Stimulated activated CD4-positive, alpha-beta T cell treated with anti-CD3 and anti-CD28 coated beads, Interleukin-1b, Interleukin-23, amount 100 ng/mL, for 24 hours (primary cell): ENCODE measurements around the gene ZNF354B.
"Not testable (repeated sequence)": the region's sequence is repeated elsewhere in the genome, so short reads cannot be mapped to it uniquely, and the experiment has no call there.

ENCODE experiments used
- DNase-seq, 4 experiments: peaks; one replicate each; pipeline ENCODE4 v3.0.0-alpha.2; 2020; ENCODE audit warnings: low read depth in 4 of 4, low spot score in 1 of 4

ZNF354B gene

DNA sequence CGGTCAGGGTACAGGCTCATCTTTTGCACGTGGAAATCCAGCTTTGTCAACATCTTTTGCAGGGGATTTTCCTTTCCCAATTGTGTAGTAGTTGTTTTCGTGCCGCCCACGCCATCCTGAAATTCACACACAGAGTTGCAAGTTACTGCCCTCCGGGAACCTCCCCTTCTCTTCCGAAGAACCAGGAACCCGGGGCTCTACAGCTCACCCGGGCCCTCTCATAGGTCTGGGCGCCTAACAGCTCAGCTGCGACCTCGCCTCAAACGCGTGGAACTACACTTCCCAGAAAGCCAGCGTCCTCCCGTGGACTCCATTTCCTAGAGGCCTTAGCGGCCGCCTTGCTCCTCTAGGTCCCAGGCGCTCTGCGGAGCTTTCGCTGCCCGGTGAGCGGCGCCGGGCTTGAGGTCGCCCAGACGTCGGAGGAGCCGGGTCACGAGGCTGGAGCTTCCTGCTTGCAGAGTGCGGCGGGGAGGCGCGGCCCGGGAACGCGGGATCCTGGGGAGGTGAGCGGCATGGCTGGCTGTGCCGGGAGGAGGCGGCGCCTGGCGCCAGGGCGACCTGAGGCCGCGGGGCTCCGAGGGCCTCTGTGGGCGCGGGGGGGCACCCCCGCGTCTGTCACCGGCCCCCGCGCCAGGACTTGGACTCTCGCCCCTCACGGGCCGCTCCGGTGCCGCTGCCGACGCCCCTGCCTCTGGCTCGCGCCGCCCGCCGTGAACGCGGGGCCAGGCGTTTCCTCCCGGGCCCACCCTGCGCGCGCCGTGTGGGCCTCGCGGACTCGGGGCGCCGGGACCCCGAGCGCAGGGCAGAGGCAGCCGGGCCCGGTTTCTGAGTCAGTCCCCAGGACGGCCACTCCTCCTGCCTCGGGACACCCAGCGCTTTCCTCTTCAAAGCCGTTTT is at the start of gene ZNF354B:
Gene ZNF354B, plus strand, starts transcription at position 329 of the 897 bp plus-strand sequence. CDS start 1,095 bp downstream, outside the sequence.
- peak; percentile 51 to 74 (median 62) for DNase-seq

DNA sequence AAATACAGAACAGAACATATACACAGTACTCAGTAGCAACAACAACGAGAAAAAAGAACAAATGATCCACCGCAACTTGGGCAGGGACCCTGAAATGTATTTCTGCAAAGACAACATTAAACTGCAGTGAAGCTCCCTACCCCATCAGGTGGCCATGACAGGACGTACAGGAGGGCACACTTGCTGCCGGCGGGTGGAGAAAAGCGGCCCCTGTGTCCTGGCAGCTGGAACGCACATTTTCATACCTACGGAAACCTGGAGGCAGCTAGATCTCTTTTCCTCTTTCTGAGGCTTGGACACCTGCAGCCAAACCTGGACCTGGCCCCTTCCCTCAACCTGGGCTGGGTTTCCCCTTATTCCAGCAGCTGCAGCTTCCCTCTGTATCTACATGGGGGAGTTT is 42.2 kb upstream of the ZNF354B start:
- no peak for DNase-seq

DNA sequence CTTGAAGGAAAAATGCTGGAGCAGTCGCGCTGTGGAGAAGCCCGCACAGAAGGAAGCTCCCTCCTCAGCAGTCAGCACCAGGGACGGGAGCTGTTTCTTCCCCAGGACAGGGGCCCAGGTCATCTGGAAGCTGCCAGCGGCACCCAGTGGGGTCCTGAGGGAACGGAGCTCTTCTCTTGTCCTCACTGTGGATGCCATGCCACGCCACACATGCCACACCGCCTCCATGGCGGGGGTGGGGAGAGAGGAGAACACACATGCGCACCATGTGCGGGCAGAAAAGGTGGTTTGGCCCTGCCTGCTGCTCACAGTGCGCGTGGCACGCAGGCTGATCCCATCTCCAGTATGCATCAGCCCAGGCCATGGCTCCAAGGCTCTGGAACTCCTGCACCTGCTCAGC is 41.7 kb upstream of the ZNF354B start:
- DNase-seq: no peak

DNA sequence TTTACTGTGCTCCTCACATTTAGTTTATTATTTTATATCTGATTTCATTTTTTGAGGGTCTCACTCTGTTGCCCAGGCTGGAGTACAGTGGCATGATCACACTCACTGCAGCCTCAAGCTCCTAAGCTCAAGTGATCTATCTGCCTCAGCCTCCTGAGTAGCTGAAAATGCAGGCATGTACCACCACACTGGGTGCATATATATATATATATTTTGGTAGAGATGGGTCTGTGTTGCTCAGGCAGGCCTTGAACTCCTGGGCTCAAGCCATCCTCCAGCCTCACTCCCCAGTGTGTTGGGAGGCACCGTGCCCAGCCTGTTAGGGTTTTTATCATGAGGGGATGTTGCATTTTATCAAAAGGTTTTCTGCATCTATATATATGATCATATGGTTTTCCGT is 39.8 kb upstream of the ZNF354B start:
- DNase-seq: no peak

DNA sequence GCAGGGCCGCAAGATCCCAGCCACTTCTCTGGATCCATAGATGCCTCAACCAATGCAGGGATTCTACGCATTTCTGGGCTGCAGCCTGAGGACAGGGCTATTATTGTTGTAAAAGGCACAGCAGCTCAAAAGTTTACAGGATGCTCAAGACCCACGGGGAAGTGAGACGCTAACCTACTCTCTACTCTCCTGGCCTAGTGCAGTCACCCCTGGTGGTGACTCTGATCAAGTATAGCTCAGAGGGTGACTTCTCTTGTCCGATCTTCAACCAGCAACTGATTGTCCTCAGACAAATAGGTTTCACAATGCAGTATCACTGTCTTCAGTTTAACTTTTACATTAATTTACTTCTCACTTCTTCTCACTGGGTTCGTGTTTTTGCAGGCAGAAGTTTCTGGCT is 34.3 kb upstream of the ZNF354B start:
- DNase-seq: no peak

DNA sequence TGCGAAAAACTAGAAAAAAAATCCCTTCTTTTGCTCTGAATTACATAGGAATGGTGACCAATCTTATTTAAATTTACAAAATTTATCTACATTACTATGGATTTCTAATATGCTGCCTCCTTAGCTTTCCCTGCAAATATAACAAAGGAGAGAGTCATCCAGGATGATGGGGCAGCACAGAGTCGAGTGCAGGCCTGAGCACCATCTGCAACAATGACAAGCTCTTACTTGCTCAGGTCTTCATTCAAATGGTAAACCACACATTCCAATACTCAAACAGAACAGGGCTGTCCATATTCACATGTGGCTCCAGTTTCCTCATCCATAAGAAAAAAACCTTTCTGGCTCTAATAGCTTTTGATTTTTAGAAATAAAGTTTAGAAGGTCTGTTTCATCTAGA is 33.5 kb upstream of the ZNF354B start:
- no peak for DNase-seq

DNA sequence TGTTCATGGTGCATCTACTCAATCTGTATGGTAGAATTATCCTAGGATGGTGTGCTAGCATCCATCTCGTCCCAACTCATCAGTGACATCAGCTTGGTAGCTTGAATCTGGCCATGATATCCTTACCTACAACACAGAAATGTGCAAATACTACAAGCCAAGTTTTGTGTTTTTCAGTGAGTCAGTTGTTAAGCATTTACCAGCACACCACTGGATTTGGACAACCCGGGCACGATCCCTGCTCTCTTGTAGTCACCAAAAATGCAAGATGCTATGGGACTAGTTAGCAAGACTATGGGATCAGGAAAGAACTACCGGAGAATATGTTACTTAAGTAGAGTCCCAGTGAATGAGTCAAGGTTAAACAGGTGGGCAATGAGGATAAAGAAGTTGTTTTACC is 32.1 kb upstream of the ZNF354B start:
- DNase-seq: no peak

DNA sequence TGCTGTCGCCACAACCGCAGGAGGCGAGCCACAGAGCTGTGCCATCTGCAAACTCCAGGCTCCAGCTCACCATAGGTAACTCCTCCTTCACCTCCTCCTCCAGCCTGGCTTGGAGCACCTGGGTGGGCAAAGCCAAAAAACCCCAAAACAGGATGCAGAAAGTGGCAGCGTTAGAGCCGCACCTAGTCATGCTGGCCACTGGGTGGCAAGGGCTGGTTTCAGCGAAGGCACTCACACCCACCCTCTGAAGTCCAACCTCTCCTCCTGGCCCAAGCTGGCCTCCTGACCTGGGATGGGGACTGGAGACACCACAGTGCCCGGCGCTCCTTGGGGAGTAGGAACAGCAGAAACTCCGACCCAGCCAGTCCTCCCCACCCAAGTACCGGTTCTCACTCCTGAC is 28.7 kb upstream of the ZNF354B start:
- no peak for DNase-seq

DNA sequence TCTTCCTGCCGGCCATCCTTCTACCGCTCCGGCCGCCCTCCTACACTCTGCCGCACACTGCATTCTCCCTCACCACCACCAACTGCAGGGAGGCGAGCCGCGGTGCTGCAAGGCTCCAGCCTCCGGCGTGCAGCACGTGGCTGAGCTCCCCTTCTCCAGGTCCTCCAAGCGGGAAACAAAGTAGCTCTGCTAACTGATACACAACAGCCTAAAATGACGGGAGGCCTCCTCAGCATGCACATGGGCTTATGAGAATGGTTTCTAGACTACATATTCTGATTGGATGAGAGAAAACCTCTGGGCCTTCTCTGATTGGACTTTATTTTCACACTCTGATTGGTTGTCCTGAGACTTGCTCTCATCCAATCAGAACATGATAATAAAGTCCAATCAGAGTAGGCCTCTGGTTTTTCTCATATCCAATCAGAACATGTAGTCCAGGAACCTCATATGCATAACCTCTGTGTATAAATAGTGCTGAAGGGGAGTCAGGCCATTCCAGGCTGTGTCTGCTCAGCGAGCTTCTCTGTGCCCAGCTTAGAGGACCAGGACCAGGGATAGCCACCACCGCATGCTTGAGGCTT is 27.0 kb upstream of the ZNF354B start:
- no peak for DNase-seq

DNA sequence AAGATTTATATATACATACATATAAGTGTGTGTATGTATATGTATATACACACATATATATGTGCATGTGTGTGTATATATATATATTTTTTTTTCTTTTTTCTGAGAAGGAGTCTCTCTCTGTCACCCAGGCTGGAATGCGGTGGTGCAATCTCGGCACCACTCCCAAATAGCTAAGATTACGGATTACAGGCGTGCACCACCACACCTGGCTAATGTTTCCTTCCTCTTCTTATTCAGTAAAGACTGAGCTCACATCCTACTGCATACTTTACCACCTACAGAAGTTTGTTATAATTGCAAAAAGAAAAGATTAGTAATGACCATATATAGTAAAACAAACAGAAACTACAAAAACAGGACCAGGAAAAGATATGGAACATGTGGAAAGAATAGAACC is 23.1 kb upstream of the ZNF354B start:
- DNase-seq: no peak

DNA sequence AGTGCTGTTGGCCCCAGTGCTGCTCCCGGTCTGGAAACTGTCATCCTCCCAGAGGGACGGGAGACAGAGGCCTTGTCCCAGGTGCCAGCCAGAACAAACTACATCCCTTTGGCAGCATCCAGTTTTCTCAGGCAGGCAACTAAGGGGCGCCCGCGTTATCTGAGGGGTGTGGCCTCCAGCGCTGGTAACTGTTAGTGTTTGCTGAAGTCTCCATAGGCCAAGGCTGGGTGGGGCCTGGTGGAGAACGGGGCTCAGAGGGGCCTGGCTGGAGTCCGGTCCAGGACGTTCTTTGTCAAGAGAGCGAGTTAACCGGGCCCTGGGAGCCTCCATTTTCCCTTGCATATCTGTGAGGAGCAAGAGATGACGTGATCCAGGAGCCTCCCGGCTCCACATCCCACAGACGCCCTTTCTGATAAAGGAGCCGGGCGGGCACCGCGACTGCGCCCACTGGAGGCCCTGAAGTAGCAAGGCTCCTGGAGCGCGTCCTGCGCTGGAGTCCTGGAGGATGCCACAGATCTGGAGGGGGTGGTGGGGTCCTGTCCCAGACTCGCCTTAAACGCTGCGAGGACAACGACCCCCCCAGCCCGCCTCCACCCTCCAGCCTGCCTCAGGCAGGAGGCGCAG is 20.9 kb upstream of the ZNF354B start:
- not testable (repeated sequence) for DNase-seq

DNA sequence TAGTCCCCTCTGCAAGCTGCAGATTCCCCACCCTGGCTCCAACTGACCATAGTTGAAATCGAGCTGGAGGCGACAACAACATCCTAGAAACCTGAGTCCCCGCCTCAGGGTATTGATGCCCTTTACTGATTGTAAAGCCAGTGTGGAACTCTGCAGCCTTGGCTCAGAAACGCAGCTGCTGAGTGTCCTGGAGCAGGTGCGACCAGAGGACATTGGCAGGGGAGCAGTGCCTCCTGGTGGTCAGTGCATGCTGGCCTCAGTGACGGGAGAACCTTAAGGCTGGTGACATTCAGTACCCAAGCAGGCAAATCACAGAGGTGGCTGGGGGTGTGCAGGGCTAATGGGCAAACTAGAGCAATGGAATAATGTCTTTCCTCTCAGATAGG is 20.4 kb upstream of the ZNF354B start:
- peak in 3 of 4 experiments; percentile 4 to 8 (median 5) for DNase-seq

DNA sequence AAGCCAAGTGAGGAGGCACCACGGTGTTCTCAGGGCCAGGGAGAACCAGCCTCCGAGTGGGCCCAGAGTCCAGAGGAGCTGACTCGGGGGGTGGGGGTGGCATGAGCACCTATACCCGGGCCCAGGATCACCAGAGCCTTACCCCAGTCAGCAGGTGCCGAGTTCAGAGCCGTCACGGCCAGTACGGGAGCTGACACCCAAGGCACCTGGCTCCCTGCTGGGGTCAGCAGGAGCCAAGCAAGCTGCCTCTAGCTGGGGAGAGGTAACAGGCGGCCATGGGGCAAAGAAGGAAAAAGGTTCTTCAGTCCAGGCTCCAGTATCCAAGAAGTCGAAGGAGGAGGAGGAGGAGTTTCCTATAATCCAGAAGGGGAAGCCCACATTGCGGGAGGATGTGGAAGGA is 19.4 kb upstream of the ZNF354B start:
- DNase-seq: not testable (repeated sequence)

DNA sequence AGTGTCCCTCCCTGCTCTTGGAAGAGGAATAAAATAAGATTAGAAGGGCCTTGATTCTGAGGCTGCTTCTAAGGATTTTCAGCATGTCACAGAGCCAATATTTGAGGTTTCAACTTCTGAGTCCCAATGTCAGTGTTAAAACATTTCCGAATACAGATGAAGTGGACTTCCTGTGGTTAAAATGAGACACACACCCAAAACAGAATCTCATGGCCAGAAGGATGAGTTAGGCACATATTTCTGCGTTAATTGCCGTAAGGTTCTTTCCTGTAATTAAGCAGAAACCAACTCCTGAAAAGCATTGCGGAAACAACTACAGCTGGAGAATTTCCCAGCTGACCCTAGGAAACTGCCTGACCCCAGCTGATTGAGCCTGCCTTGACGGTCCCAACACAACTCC is 10.4 kb upstream of the ZNF354B start:
- no peak for DNase-seq

DNA sequence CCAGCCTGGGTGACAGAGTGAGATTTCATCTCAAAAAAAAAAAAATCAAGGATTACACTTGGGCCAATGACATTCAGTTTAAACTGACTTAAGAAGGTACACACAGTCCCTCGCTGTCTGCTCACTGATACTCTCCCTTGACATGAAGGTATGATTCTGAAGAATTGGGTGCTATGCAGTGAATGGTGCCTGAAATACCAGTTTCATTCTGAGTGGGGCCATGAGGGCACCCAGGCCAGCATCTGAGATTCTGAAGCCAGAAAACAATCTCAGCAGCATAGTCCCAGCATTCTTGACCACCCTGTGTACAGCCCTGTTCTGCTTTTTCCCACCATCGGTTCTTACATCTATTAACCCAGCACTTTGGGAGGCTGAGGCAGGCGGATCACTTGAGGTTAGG is 7.8 kb upstream of the ZNF354B start:
- DNase-seq: no peak

DNA sequence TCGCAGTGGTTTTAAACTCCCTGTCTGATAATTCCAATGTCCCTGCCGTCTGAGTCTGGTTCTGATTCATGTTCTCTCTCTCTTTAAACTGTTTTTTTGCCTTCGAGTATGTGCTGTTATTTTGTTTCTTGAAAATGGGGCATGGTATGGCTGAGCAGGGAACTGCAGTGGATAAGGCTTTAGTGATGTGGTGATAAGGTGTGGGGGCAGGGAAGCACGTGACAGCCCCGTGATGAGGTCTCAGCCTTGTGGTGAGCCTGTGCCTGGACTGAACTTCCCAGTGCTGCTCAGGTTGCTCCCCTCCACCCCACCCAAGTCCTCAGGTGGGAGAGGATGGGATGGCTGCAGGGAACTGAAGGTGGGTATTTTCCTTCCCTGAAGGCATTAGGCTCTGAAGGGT is 5.5 kb upstream of the ZNF354B start:
- DNase-seq: no peak

DNA sequence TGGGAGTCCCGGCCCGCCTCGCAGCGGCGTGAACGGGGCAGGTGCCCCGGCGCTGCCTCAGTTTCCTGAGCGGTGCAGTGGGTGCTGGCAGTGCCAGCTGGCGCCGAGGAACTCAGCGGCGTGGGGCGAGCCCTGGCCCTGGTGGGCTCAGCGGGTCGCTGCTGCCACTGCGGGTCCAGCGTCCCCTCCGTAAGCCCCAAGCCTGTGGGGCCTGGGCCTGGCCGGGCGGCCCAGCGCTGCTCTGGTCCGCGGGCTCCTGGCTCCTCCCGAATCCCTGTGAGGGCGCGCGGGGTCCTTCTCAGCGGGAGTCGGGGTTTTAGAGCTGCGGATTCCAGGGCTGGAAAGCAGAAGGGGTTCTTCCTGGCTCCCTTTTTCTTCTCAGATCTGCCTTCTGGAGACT is 862 bp downstream of the ZNF354B start:
- DNase-seq: not testable (repeated sequence)

DNA sequence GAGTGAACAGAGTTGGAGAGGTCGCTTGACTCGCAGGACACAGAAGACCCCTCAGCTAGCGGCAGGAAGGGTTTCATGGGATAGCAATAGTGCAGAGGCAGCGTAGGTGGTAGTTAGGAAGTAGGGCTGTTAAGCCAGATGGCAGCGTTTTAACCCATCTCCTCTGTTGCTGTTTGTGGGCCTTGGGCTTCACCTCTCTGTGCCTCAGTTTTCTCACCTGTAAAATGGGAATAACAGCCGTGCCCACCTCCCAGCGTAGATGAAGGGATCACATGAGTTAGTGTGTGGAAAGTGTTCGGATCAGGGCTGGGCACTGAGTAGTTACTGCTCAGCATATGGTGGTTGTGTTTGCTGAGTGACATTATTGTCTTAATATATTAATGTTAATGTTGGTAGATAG is 1.9 kb downstream of the ZNF354B start:
- DNase-seq: no peak

DNA sequence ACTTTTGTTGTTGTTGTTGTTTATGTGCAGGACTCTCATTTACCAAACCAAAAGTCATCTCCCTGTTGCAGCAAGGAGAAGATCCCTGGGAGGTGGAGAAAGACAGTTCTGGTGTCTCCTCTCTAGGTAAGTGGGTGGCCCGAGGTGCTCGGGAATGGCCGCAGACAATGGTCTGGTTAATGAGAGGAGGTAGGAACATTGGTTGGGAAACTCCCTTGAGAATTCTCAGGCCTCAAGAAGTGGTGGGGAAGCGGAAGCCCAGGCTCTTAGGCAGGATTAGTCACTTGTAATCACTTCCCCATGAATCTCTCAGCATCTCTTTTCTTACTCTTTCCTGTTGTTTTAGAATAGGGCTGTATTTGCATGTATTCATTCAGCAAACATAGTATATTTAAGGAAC is 7.2 kb downstream of the ZNF354B start:
- DNase-seq: no peak

DNA sequence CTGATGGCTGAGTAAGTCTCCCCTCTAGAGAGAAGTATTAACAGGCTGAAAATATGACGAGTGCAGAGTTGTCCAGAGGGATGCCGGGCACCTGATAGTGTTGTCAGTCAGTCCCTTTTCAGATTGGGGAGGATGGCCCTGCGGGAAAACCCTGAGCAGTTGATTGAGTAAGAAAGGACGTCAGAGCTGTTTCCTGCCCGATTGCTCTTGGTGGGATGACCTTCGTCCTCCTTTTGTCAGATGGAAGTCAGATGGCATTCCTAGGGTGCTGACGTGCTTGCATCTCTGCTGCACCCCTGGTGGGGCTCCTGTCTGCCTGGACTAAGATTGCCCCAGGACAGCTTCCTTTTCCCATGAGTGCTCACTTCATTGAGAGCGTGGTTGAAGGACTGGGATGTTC is 9.8 kb downstream of the ZNF354B start:
- DNase-seq: no peak

DNA sequence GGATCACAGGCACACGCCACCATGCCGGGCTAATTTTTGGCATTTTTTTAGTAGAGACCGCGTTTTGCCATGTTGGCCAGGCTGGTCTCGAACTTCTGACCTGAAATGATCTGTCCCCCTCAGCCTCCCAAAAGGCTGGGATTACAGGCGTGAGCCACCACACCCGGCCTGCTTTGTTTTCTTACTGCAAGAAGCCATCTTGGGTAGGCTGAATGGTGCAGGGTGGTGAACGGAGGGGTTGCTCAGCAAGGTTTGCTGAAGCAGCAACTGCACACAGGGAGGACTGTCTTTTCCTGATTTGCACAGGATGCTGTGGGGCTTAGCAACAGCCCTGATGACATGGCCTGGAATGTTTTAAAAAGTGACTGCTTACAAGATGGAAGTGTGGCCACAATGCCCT is 10.7 kb downstream of the ZNF354B start:
- DNase-seq: no peak

DNA sequence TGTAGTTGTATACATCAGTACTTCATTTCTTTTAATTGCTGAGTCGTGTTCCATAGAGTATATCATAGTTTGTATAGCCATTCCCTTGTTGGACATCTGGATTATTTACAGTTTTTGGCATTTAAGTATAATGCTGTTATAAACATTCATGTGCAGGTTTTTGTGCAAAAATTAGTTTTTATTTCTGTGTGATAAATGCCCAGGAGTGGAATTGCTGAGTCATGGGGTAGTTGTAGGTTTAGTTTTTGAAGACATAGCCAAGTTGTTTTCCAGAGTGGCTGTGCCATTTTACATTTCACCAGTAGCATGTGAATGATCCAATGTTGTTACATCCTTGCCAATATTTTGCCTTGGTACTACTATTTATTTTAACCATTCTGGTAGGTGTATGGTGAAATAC is 12.5 kb downstream of the ZNF354B start:
- no peak for DNase-seq
